Measurements from ENCODE around the gene NRXN3. TPM values are rescaled to one million over a fixed set of nuclear protein-coding genes. Genes with fewer than 3 reads are reported as not detected.
A peak's percentile ranks its signal among the peaks of the same experiment; 100 is the strongest.
"Not testable (repeated sequence)": the region's sequence is repeated elsewhere in the genome, so short reads cannot be mapped to it uniquely, and the experiment has no call there.

NRXN3 gene
- total and polyA plus RNA-seq, 2 donors (not counting 1 experiment from before 2014, with no cell fraction given): 0.83 to 34.6 TPM

DNA sequence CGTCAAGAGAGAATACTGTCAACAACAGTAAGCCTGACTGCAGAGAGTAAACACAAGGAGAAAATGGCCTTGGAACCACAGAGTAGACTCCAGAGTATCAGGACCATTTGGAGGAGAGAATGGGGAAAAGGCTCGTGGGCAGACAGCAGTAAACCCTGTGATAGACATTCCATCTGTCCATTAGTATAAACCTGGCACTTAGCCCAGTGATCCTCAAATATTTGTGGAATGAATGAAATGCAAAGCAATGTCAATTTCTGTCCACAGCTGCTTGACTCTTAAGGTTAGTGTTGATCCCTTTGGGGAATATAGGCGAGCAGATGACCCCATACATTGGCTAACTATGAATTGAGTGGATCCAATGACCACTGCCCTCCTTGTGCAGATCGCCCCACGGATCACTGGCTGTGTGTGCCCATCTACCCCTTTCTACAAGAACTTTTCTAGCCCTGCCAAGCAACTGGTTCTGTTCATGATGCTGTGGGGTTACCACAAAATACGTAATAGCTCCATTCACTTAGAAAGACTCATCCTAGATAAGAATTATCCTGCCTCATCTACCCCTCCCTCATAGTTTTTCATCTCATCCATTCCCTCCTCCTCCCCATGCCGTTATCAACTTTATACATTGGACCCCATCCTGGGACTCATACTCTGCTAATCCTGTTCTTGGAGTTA is 846.8 kb downstream of the NRXN3 start:
- peak; percentile 77 to 89 for DNase-seq (ENCODE audit: low read depth in 2 of 2)
- TF ChIP-seq EZH2 (IDR thresholded peaks at IDR 0.05; ENCODE audit: low read length, missing control alignments): no peak
- TF ChIP-seq, protein P1, sequence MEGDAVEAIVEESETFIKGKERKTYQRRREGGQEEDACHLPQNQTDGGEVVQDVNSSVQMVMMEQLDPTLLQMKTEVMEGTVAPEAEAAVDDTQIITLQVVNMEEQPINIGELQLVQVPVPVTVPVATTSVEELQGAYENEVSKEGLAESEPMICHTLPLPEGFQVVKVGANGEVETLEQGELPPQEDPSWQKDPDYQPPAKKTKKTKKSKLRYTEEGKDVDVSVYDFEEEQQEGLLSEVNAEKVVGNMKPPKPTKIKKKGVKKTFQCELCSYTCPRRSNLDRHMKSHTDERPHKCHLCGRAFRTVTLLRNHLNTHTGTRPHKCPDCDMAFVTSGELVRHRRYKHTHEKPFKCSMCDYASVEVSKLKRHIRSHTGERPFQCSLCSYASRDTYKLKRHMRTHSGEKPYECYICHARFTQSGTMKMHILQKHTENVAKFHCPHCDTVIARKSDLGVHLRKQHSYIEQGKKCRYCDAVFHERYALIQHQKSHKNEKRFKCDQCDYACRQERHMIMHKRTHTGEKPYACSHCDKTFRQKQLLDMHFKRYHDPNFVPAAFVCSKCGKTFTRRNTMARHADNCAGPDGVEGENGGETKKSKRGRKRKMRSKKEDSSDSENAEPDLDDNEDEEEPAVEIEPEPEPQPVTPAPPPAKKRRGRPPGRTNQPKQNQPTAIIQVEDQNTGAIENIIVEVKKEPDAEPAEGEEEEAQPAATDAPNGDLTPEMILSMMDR (conservative IDR thresholded peaks at IDR 0.05 in 1 of 2, IDR thresholded peaks at IDR 0.05 in 1 of 2; ENCODE audit: low read depth in 1 of 2, low read length in 2 of 2): no peak
- peak overlapping the region; percentile 5 for H3K27ac ChIP-seq (ENCODE audit: insufficient read depth, low read length)
- no peak overlapping the region for H3K4me3 ChIP-seq (replicated peaks in 1 of 4; ENCODE audit: control extremely low read depth in 1 of 4, insufficient read depth in 1 of 4, low read depth in 3 of 4, low read length in 4 of 4)
- H2AFZ ChIP-seq (ENCODE audit: low read length): no peak overlapping the region
- H3K4me2 ChIP-seq (ENCODE audit: extremely low read depth, insufficient read depth, low read length): no peak overlapping the region
- no peak overlapping the region for H3K9ac ChIP-seq (ENCODE audit: insufficient read depth, low read length)
- H3K27me3 ChIP-seq (ENCODE audit: control insufficient read depth, insufficient read depth, low read length): no peaks in the 10 kb centered on the region
- no peaks in the 10 kb centered on the region for H3K36me3 ChIP-seq (ENCODE audit: control insufficient read depth, insufficient read depth, low read length)
- no peaks in the 10 kb centered on the region for H4K20me1 ChIP-seq (ENCODE audit: control insufficient read depth, extremely low read depth, insufficient read depth, low read length)
- H3K4me1 ChIP-seq (ENCODE audit: control insufficient read depth, extremely low read depth, insufficient read depth, low read length): peaks cover 6% of the 10 kb centered on the region
- H3K79me2 ChIP-seq (ENCODE audit: control insufficient read depth, insufficient read depth, low read length): no peaks in the 10 kb centered on the region
- H3K9me3 ChIP-seq (ENCODE audit: control insufficient read depth, insufficient read depth, low read depth, low read length): no peaks in the 10 kb centered on the region

DNA sequence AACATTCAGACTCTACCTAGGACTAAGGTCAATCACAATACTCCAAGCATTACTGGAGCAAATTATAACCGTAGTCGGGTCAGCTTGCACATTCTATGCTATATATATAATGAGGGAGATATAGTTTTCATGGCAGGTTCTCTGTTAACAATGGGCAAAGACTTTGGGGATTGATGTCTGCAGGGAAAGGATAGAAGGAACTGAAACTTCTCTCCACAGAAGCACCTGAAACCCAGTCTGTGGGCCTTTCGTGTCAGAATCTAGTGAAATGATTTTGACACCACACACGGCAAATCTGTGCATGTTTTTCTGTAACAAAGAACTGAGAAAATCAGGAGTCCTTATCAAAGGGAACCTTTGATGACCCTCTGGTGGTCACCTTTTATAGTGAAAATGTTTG is 847.4 kb downstream of the NRXN3 start:
- Histone ChIP-seq H3K9ac (ENCODE audit: insufficient read depth, low read length) (no peak overlapping the region), H3K4me3 (replicated peaks in 1 of 4; ENCODE audit: control extremely low read depth in 1 of 4, insufficient read depth in 1 of 4, low read depth in 3 of 4, low read length in 4 of 4) (no peak overlapping the region), H3K4me1 (ENCODE audit: control insufficient read depth, extremely low read depth, insufficient read depth, low read length) (peaks cover 6% of the 10 kb centered on the region), H3K79me2 (ENCODE audit: control insufficient read depth, insufficient read depth, low read length) (no peaks in the 10 kb centered on the region), H4K20me1 (ENCODE audit: control insufficient read depth, extremely low read depth, insufficient read depth, low read length) (no peaks in the 10 kb centered on the region), H3K27me3 (ENCODE audit: control insufficient read depth, insufficient read depth, low read length) (no peaks in the 10 kb centered on the region), H3K4me2 (ENCODE audit: extremely low read depth, insufficient read depth, low read length) (no peak overlapping the region), H3K9me3 (ENCODE audit: control insufficient read depth, insufficient read depth, low read depth, low read length) (no peaks in the 10 kb centered on the region), H3K36me3 (ENCODE audit: control insufficient read depth, insufficient read depth, low read length) (no peaks in the 10 kb centered on the region), H3K27ac (ENCODE audit: insufficient read depth, low read length) (no peak overlapping the region), H2AFZ (ENCODE audit: low read length) (no peak overlapping the region)
- TF ChIP-seq EZH2 (IDR thresholded peaks at IDR 0.05; ENCODE audit: low read length, missing control alignments): no peak
- TF ChIP-seq, protein P1 (conservative IDR thresholded peaks at IDR 0.05 in 1 of 2, IDR thresholded peaks at IDR 0.05 in 1 of 2; ENCODE audit: low read depth in 1 of 2, low read length in 2 of 2): no peak
- DNase-seq (ENCODE audit: low read depth in 2 of 2): no peak

DNA sequence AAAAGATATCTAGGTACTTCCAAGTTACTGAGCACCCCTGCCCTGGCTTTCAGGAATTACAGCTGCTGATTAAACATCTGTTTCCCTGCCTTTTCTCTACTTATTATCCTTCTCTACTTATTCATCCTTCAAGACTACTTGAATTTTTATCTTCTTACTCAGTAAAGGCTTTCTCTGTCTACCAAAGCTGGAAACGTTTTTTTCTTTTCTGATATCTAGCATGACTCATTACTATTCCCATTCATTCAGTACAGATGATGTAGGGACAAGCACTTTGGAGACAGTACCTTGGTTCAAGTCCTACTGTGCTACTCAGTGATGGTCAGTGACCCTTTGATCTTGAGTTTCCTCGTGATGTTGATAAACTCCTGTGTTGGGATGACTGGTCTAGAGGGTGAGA is 848.7 kb downstream of the NRXN3 start:
- Histone ChIP-seq H3K79me2 (ENCODE audit: control insufficient read depth, insufficient read depth, low read length) (no peaks in the 10 kb centered on the region), H3K36me3 (ENCODE audit: control insufficient read depth, insufficient read depth, low read length) (no peaks in the 10 kb centered on the region), H3K4me1 (ENCODE audit: control insufficient read depth, extremely low read depth, insufficient read depth, low read length) (peaks cover 6% of the 10 kb centered on the region), H3K27me3 (ENCODE audit: control insufficient read depth, insufficient read depth, low read length) (no peaks in the 10 kb centered on the region), H3K4me2 (ENCODE audit: extremely low read depth, insufficient read depth, low read length) (no peak overlapping the region), H3K4me3 (replicated peaks in 1 of 4; ENCODE audit: control extremely low read depth in 1 of 4, insufficient read depth in 1 of 4, low read depth in 3 of 4, low read length in 4 of 4) (no peak overlapping the region), H2AFZ (ENCODE audit: low read length) (no peak overlapping the region), H3K9ac (ENCODE audit: insufficient read depth, low read length) (no peak overlapping the region), H3K27ac (ENCODE audit: insufficient read depth, low read length) (no peak overlapping the region), H3K9me3 (ENCODE audit: control insufficient read depth, insufficient read depth, low read depth, low read length) (no peaks in the 10 kb centered on the region), H4K20me1 (ENCODE audit: control insufficient read depth, extremely low read depth, insufficient read depth, low read length) (no peaks in the 10 kb centered on the region)
- DNase-seq (ENCODE audit: low read depth in 2 of 2): peak; percentile 37 to 86
- TF ChIP-seq EZH2 (IDR thresholded peaks at IDR 0.05; ENCODE audit: low read length, missing control alignments): no peak
- TF ChIP-seq, protein P1 (conservative IDR thresholded peaks at IDR 0.05 in 1 of 2, IDR thresholded peaks at IDR 0.05 in 1 of 2; ENCODE audit: low read depth in 1 of 2, low read length in 2 of 2): no peak

DNA sequence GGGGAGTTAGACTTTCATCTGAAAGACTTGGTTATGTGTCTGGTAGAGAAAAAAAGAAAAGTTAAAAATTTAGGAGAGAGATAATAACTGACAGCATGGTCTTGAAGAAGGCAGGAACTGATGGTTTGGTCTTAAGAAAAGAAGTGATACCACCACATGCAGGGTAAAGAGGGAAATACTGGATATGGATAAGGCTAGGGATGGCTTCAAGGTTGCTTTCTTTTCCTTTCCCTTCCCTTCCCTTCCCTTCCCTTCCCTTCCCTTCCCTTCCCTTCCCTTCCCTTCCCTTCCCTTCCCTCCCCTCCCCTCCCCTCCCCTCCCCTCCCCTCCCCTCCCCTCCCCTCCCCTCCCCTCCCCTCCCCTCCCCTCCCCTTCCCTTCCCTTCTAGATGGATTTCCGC is 849.7 kb downstream of the NRXN3 start:
- H3K27me3 ChIP-seq (ENCODE audit: control insufficient read depth, insufficient read depth, low read length); H3K9ac ChIP-seq (ENCODE audit: insufficient read depth, low read length); H3K36me3 ChIP-seq (ENCODE audit: control insufficient read depth, insufficient read depth, low read length); H3K9me3 ChIP-seq (ENCODE audit: control insufficient read depth, insufficient read depth, low read depth, low read length); H3K4me2 ChIP-seq (ENCODE audit: extremely low read depth, insufficient read depth, low read length); H2AFZ ChIP-seq (ENCODE audit: low read length); H4K20me1 ChIP-seq (ENCODE audit: control insufficient read depth, extremely low read depth, insufficient read depth, low read length); DNase-seq (ENCODE audit: low read depth in 2 of 2); H3K79me2 ChIP-seq (ENCODE audit: control insufficient read depth, insufficient read depth, low read length); H3K27ac ChIP-seq (ENCODE audit: insufficient read depth, low read length); H3K4me3 ChIP-seq (replicated peaks in 1 of 4; ENCODE audit: control extremely low read depth in 1 of 4, insufficient read depth in 1 of 4, low read depth in 3 of 4, low read length in 4 of 4); H3K4me1 ChIP-seq (ENCODE audit: control insufficient read depth, extremely low read depth, insufficient read depth, low read length): not testable (repeated sequence)

Data from fibroblast of lung (primary cell).